Measurements from ENCODE around the gene AFF1. TPM values are rescaled to one million over a fixed set of nuclear protein-coding genes. Genes with fewer than 3 reads are reported as not detected.

The AFF1 gene
- total and polyA plus RNA-seq, 2 of the 4 experiments (the other 2 are of a cell fraction) = 7.0 to 9.6 TPM

DNA sequence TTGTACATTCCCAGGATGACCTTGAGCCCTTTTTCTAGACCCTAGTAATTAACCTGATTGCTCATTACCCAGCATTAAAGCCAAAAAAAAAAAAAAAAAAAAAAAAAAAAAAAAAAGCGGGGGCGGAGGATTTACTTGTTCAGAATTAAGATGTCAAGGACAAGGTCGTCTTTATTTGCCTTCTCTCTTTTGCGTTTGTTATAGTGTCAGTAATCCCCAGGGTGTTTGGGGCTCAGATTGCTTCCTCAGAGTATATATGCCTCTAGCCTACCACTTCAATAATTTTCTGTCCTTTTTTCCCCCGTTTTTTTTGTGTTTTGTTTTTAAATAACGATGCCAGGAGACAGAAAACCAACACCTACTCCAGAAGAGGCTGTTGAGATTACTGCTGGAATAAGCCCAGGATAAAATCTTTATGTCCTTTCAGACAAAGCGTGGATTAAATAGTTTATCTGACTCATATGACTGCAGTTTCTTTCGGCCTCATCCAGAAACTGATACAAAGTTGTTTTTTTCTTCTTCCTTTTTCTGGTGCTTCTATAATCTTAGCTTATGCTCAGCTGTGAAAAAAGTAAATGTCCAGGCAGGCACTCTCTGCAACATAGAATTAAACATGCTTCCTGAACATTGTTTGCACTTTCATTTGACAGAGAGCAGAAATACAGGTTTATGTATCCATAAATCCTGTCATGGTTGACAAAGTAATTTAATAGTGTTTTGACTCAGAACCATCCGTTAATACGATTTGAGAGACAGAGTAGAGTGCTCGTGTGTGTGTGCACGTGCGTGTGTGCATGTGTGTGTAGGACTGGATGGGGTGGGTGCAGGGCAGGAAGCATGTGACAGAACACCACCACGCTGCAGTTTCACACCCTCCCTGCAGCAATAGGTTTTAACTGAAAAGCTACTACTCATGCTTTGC is 138.6 kb downstream of the AFF1 start:
- CTCF ChIA-PET = interaction anchor here (1.0 kb wide), 1 partner anchor 64 kb away, joined by 3 read pairs; no protein-coding TSS in a partner anchor
- TF ChIP-seq MXI1 (IDR thresholded peaks at IDR 0.05; ENCODE audit: borderline replicate concordance, low read depth, low read length) (no peak), MAFK (IDR thresholded peaks at IDR 0.05; ENCODE audit: low read depth, low read length) (no peak), CHD1 (IDR thresholded peaks at IDR 0.05; ENCODE audit: low read depth, low read length) (no peak), POLR2A (IDR thresholded peaks at IDR 0.05; ENCODE audit: low read depth, low read length) (no peak), CEBPB (IDR thresholded peaks at IDR 0.05; ENCODE audit: low read depth, low read length) (no peak), BHLHE40 (IDR thresholded peaks at IDR 0.05; ENCODE audit: low read depth, low read length) (no peak; the same call in 1 of the 2 replicates), NFE2L2 (IDR thresholded peaks at IDR 0.05; ENCODE audit: low read depth, low read length) (no peak), SMC3 (IDR thresholded peaks at IDR 0.05; ENCODE audit: low read depth, low read length) (no peak), RFX5 (IDR thresholded peaks at IDR 0.05; ENCODE audit: low read depth, low read length) (no peak), MAZ (IDR thresholded peaks at IDR 0.05; ENCODE audit: borderline replicate concordance, low read depth, low read length) (no peak), FOS (IDR thresholded peaks at IDR 0.05; ENCODE audit: low read depth, low read length) (no peak)
- TF ChIP-seq, protein P1, sequence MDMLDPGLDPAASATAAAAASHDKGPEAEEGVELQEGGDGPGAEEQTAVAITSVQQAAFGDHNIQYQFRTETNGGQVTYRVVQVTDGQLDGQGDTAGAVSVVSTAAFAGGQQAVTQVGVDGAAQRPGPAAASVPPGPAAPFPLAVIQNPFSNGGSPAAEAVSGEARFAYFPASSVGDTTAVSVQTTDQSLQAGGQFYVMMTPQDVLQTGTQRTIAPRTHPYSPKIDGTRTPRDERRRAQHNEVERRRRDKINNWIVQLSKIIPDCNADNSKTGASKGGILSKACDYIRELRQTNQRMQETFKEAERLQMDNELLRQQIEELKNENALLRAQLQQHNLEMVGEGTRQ (IDR thresholded peaks at IDR 0.05; ENCODE audit: low read depth, low read length) = no peak
- TF ChIP-seq, protein P2, sequence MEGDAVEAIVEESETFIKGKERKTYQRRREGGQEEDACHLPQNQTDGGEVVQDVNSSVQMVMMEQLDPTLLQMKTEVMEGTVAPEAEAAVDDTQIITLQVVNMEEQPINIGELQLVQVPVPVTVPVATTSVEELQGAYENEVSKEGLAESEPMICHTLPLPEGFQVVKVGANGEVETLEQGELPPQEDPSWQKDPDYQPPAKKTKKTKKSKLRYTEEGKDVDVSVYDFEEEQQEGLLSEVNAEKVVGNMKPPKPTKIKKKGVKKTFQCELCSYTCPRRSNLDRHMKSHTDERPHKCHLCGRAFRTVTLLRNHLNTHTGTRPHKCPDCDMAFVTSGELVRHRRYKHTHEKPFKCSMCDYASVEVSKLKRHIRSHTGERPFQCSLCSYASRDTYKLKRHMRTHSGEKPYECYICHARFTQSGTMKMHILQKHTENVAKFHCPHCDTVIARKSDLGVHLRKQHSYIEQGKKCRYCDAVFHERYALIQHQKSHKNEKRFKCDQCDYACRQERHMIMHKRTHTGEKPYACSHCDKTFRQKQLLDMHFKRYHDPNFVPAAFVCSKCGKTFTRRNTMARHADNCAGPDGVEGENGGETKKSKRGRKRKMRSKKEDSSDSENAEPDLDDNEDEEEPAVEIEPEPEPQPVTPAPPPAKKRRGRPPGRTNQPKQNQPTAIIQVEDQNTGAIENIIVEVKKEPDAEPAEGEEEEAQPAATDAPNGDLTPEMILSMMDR (conservative IDR thresholded peaks at IDR 0.05; ENCODE audit: low read depth, low read length) = no peak
- TF ChIP-seq, protein P3, sequence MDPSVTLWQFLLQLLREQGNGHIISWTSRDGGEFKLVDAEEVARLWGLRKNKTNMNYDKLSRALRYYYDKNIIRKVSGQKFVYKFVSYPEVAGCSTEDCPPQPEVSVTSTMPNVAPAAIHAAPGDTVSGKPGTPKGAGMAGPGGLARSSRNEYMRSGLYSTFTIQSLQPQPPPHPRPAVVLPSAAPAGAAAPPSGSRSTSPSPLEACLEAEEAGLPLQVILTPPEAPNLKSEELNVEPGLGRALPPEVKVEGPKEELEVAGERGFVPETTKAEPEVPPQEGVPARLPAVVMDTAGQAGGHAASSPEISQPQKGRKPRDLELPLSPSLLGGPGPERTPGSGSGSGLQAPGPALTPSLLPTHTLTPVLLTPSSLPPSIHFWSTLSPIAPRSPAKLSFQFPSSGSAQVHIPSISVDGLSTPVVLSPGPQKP (IDR thresholded peaks at IDR 0.05; ENCODE audit: borderline replicate concordance, low read depth, low read length) = no peak

More for the DNA sequence above, 138.6 kb downstream of the AFF1 start:
- no peak overlapping the region for H4K5ac ChIP-seq (ENCODE audit: low read depth, low read length)
- no peak overlapping the region for H2BK5ac ChIP-seq (ENCODE audit: low read depth, low read length, poor library complexity, severe bottlenecking)
- no peak overlapping the region for H3K56ac ChIP-seq (ENCODE audit: extremely low read depth, insufficient read depth, low read length)
- no peak overlapping the region for H2AK9ac ChIP-seq (replicated peaks; ENCODE audit: low read depth, low read length, poor library complexity)
- no TSS peak for BruUV-seq (replicated peaks)
- peak; percentile 67 for ATAC-seq (ENCODE audit: low read depth)
- POLR2A ChIA-PET (ENCODE audit: unreplicated experiment) = no interaction called here
- no peaks in the 10 kb centered on the region for H3K9me3 ChIP-seq (ENCODE audit: control insufficient read depth, insufficient read depth, low read length)
- no peak overlapping the region for H2BK120ac ChIP-seq (ENCODE audit: low read depth, low read length)
- H2AFZ ChIP-seq (replicated peaks; ENCODE audit: low read length, poor library complexity) = no peak overlapping the region
- H3K4ac ChIP-seq (ENCODE audit: low read depth, low read length) = no peak overlapping the region
- no CpG with 5 or more reads among the region's 14 CpGs for WGBS, 2 experiments (ENCODE audit: extremely low coverage in 2 of 2, insufficient read length in 1 of 2)
- dilution Hi-C loops (cut with HindIII; ENCODE audit: low sequenced_read_pairs, unreplicated experiment) = no loop called here
- H3K4me2 ChIP-seq (ENCODE audit: low read depth, low read length) = peak overlapping the region; percentile 63
- peak; percentile 62 for DNase-seq
- H3K23ac ChIP-seq (ENCODE audit: low read depth, low read length) = peak overlapping the region; percentile 58; the same call in 1 of the 2 replicates
- peaks cover 3% of the 10 kb centered on the region; the same call in 1 of the 2 replicates for H3K9me1 ChIP-seq (ENCODE audit: insufficient read depth, low read length)
- H4K91ac ChIP-seq (ENCODE audit: insufficient read depth, low read depth, low read length) = no peak overlapping the region
- no peak overlapping the region for H3K14ac ChIP-seq (replicated peaks; ENCODE audit: low read depth, low read length)
- no peak overlapping the region for H2AK5ac ChIP-seq (ENCODE audit: low read depth, low read length)
- in situ Hi-C loops (cut with MboI; ENCODE audit: low sequenced_read_pairs) = no loop called here
- H3K36me3 ChIP-seq (ENCODE audit: control insufficient read depth, insufficient read depth, low read length) = no peaks in the 10 kb centered on the region
- peak overlapping the region; percentile 4; the same call in 1 of the 2 replicates for H3K18ac ChIP-seq (ENCODE audit: low read depth, low read length)
- H3K9ac ChIP-seq (ENCODE audit: low read depth, low read length) = no peak overlapping the region
- no peak overlapping the region for H3K4me3 ChIP-seq (ENCODE audit: insufficient read depth, low read depth, low read length)
- H4K20me1 ChIP-seq (ENCODE audit: insufficient read depth, low read length) = peaks cover 11% of the 10 kb centered on the region; the same call in 1 of the 2 replicates
- peaks cover 6% of the 10 kb centered on the region for H3K4me1 ChIP-seq (ENCODE audit: control insufficient read depth, insufficient read depth, low read length)
- no peak overlapping the region for H2BK15ac ChIP-seq (ENCODE audit: low read depth, low read length)
- H2BK20ac ChIP-seq (ENCODE audit: low read depth, low read length) = no peak overlapping the region
- intact Hi-C loops (cut with micrococcal nuclease) = no loop called here
- H4K8ac ChIP-seq (ENCODE audit: low read depth in 2 of 2, low read length in 2 of 2) = no peak overlapping the region
- H3K79me1 ChIP-seq (ENCODE audit: low read depth in 1 of 2, low read length in 2 of 2) = peaks cover 22 to 47% of the 10 kb centered on the region in 2 experiments
- H3K27ac ChIP-seq (ENCODE audit: insufficient read depth, low read length) = no peak overlapping the region
- no peaks in the 10 kb centered on the region for H3K27me3 ChIP-seq (ENCODE audit: control insufficient read depth, insufficient read depth, low read length)

Measured in IMR-90 (cell line).